GM19239 (cell line): Measurements from ENCODE around the gene MYH3.

Experiments
- DNase-seq: peaks from one replicate; pipeline ENCODE4 v3.0.0; 2011; ENCODE audit warnings: low spot score; ENCODE audit not compliant: insufficient read length
- FAIRE-seq: peaks from 2 replicates; lab custom pipeline; 2011; peaks lifted over from hg19 to GRCh38; lab: Jason Lieb, UNC

MYH3 gene

DNA sequence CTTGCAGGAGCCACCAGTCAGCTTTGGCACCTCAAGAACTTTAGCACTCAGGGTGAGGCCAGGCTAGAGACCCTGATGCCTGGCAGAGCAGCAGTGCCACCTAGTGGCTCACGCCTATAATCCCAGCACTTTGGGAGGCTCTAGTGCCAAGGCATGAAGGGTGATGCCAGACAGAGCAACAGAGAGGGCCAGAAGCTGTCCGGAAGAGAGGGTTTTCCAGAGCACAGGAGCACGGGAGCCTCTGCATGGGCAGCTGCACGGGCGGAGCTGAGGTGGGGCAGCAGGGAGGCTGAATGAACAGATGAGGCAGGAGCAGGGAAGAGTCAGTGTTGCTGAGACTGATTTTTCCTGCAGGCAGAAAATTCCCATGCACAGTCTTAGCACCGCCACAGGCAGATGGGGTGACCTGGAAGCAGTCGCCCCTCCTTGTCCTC is 38.9 kb downstream of the MYH3 start:
- DNase-seq, result peak; percentile 61
- peak; percentile 78 for FAIRE-seq

DNA sequence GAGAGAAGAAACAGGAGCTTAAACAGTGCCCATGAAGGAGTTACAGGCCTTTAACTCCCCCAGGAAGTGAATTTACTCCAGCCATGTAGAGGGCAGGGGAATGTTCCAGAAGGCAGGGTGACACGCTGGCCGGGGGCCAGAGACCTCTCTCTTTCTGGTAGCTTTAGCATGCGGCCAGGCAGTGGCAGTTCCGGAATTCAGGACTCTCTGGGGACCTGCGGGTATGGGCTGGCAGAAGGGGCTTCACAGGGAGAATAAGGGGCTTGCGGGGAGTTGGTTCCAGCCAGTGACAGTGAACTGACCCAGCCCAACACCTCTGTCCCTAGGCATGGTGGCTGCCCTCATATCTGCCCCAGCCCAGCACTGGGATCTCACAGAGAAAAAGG is 40.0 kb downstream of the MYH3 start:
- no peak for DNase-seq
- FAIRE-seq, result no peak

DNA sequence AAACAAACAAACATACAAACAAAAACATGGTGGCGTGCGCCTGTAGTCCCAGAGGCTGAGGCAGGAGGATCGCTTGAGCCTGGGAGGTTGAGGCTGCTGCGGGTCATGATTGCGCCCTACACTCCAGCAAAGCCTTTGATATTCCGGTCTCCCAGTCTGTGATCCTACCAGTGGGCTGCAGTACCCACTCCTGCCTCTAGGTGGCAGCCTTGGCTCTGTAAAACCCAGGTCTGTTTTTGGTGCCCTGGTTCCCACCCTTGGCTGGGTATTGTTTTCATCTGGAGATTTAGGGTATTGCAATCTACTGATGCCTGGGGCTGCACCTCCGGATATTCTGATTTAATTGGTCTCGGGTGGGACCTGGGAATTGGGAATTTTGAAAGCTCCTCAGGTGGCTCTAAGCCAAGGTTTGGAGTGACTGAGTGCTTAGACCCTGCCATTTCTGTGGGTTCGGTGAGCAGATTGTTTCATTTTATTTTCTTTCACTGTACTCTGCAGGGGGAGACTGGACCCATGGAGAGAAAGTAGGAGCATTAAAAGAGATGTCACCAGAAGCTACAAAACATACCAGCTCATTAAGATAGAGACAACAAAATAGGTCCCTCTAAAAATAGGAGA is 40.5 kb downstream of the MYH3 start:
- peak; percentile 61 for DNase-seq
- peak; percentile 71 for FAIRE-seq

DNA sequence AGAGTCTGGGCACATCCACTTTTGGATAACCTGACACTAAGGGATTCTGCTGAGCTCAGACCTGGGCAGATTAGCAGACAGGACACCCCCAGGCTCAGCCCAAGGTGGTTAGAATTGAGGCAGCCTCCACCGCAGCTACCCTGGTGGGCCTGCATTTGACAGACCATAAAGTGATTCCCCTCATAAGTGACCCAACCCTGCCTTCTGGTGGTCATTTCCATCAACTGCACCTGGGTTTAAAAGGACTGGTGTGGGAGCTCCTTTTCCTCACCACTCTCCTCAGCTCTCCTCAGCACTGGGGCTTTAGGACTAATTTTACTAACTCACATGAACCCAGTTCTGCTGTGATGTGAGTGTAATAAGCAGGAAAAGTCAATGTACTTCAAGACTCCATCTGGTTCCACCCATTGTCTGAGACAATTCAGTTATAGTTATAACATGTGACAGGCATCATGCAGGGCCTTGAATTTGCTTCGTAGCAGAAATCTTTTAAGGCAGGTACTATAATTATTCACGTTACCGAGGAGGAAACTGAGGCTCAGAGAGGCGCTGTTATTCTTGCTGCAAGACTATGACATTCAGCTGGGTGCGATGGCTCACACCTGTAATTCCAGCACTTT is 42.5 kb downstream of the MYH3 start:
- peak; percentile 33 for DNase-seq

DNA sequence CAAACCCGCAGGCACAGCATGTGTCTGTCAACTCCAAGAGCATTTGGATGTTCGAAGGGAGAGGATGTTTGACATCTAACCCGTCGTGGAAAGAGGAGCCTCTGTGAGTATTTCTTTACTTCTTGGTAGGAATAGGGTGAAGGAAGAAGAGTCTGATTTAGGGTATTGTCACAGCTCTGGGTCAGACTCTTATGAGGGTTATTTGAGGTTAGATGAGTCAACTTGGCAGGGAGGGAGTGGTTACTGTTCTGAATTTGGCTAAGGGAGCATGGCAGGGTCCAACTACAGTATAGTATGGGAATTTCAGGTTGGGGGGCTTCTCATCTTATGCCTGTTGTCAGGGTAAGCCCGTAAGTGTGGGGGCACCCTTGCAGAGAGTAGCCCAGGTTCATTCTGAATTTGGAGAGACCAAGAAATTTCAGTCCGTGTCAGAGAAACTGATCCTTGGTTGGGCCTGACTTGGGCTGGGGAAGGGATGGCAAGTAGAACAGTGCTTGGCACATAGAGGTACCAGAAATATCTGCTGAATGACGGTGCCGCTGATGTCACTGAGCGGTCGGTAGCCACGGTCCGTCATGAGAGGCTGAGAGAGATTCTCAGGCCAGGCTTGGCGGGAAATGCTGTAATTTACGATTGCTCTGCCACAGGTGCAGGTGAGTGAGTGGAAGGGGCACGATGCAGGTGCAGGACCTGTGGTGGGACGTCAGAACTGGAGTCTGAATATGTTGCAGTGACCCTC is 43.2 kb downstream of the MYH3 start:
- DNase-seq (no peak), FAIRE-seq (no peak)

More for the DNA sequence above, 42.5 kb downstream of the MYH3 start:
- FAIRE-seq, result peak; percentile 80

DNA sequence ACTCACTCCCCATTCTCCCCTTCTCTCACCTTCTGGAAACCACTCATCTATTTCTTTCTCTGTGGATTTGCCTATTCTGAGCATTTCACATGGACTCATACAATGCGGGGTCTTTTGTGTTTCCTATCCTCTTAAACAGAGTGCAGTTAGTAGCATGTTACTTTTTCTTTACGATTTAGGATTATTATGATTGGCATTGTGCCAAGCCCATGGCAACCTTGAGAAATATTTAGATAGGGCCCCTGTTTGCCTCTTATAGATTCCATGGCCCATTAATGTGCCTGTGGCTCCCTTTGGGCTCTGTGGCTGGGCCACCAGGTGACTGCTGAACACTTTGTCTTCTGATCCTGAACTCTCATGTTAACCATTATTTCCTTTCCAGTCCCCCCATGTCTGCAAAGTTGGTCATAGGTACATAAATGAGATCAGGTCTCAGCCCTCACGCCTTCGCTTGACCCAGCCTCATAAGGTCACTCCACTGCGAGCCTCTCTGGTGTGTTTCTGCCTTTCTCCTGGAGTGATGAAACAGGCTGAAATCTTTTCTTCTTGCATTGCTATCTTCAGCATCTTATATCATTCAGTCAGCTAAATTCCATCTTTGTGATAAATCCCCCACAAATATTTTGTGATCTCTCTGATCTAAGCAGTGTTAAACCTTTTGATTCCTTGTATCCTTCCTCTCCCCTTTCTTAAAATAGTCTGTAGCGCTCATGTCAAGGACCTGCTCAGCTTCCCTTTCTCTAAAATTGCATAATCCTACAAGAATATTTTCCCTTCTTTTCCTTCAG is 44.0 kb downstream of the MYH3 start:
- no peak for FAIRE-seq
- DNase-seq, result no peak

DNA sequence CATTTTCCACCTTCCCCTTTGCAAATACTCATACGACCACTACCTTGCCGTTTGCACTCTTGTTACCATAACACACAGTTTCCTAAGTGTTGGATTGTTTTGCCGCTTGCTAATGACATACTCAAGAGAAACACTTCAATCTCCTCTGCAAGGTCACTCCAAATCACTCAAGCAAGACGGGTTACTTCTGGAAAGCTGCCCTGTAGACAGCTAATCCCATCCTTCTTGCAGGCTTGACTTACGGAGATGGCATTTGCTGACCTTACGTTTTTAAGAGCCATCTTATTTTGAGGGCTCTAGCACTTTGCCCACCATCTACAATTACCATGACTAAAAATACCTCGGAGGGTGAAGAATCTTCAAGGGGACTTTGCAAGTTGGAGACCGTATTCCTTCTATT is 46.2 kb downstream of the MYH3 start:
- no peak for FAIRE-seq
- no peak for DNase-seq

DNA sequence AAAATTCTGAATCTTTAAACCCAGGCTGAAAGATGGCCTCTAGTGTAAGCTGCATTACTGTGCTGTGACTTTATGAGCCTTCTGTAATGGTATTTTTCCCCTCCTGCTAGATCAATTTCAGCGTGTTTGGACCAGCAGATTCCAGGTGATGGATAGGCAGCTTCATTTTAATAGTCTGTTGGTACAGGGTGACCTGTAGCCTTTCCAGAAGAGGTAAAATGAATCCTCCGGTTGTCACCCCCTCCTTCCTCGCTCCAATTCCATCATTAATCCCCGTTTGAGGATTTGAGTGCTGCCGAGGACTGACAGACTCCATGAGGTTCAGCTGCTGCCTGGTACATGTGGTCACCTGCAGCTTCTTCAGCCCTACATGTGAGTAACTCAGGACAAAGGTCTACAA is 48.9 kb downstream of the MYH3 start:
- DNase-seq (no peak), FAIRE-seq (no peak)

DNA sequence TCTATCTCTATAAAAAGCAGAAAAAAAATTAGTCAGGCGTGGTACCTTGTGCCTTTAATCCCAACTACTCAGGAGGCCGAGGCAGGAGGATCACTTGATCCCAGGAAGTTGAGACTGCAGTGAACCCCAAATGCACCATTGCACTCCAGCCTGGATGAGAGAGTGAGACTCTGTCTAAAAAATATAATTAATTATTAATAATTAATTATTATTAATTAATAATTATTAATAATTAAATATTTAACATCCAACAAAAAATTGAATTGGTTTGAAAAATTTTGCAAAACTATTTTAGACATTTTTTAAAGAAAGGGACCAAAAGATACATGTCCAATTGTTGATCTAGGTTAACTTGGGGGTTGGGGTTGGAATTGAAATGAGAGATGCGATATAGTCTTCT is 51.0 kb downstream of the MYH3 start:
- DNase-seq (no peak), FAIRE-seq (no peak)

DNA sequence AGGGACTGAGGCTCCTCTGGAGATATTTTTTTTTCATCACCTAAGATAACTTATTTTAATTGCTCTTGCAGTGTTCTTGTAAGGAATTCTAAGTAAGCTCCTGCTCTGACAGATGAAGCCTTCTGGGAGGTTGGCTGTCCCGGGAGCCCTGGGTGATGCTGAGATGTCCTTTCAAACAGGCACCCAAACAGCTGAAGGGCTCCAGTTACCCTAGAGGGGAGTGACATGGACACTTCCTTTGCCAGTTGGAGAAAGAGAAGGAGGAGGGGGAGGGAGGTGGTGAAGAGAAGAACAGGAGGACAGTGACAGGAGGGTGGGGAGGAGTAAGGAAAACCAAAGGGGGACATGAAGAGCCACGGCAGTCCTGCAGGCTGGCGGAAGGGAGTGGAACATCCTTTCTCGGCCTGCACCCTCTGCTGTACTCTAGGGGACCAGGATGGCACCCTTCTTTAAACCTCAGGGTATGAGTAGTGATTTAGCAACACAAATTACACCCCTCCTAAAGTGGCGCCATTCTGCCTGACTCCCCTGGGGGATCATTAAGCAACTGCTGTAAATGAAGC is 51.8 kb downstream of the MYH3 start:
- DNase-seq, result no peak

DNA sequence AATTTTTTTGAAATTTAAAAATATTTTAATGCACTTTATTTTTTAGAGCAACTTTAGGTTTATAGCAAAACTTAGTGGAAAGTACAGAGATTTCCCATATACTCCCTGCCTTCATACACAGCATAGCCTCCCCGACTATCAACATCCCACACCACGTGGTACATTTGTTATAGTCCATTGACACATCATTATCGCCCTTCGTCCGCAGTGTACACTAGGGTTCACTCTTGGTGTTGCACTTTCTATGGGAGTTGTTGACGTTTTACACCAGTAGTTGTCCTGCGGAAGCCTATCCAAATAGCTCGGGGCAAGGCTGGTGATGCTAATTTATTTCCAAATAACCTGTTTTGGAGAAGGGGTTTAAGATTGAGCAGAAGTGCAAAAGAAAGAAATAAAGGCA is 52.6 kb downstream of the MYH3 start:
- FAIRE-seq (no peak), DNase-seq (no peak)

More for the DNA sequence above, 51.8 kb downstream of the MYH3 start:
- FAIRE-seq, result no peak

DNA sequence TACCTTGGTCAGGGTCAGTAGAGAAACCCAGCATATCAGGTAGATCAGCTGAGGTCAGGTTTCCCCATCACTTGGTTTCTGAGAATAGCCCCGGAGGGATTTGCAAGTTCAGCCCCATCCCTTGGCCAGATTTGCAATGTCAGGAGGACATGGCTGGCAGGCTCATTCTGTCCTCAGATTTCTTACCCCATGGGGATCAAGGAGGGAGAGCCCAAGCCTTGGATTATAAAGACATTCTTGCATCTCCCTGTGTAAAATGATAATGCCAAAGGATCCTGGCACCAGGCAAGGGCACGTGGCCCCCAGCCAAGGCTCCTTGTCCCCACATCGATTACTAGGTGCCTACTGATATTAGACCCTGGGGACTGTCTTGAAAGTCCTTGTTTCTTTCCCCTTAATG is 53.2 kb downstream of the MYH3 start:
- FAIRE-seq, result no peak
- no peak for DNase-seq

DNA sequence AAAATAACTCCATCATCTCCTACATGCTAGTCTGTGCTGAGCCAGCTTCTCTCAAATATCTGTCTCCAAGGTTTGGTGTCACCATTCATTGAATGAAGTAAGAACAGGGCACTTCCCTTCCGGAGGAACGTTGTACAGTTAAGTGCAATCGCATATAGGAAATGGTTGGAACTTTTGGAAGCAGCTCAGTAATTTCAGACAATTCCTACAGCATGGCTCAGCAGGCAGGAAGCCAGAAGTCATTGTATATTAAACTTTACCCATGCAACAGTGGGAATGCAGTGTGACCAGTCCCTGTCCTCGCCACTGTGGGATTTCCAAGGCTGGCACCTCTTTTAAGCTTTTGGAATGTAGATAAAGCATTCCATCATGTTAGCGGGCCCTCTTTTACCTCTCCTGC is 56.5 kb downstream of the MYH3 start:
- FAIRE-seq, result no peak
- no peak for DNase-seq

DNA sequence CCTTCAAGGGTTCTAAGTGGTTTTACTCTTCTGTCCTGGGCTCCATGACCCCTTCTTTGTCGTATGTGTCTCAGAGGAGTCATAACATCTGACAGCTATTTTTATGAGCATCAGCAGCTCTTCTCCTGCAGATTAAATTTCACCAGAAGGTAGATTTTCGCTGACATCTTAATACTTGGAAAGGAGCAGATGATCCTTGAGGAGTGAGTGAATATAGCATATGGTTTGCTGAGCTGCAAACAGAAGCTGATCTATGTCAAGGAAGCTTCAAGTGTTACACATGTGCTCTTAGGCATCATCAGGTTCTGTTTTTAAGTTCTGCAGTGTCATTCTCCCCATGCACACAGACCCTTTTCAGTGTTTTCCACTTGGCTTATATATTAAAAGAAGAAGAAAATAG is 58.5 kb downstream of the MYH3 start:
- FAIRE-seq (no peak), DNase-seq (no peak)

DNA sequence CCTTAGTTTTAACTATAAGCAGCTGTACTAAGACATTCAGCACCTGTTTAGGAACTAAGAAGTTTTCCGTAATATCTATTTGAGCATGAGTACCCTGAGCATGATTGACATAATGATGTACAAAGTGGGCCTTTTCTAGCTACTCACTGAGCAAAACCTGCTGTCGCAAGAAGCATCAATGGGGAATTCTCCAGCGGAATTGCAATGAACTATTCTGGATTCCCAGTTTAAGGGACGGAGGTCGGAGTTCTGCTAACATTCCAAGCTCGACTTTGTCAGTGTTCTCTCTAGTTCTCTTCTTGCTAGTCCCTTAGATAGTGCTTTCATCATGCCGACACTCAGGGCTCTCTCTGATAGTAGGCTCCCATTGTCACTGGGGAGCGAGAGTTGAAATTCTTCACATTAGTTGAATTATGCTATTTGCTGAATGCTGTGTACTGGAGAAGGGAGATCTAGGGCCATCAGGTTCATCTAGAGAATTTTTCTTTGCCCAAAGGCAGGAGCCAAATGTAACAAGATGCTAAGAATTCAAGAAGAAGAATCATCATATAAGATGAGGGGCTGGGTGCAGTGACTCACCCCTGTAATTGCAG is 67.5 kb downstream of the MYH3 start:
- no peak for FAIRE-seq

DNA sequence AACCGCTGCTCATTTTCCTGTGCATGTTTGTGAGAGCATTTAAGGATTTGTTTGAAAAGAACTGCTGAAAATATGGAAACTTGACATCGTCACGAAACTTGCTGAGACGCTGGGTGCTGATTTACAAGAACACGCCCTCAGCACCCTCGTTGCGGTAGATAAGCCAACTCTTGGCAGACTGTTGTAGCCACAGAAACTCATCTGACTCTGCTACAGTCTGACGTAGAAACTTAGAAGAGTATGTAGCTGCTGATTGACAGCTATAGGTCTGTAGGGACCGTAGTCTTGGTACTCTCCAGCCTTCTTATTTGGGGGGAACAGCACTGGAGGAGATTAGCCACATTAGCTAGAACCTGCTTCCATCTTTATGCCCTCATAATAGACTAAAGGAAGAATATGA is 71.6 kb downstream of the MYH3 start:
- no peak for DNase-seq
- no peak for FAIRE-seq

More for the DNA sequence above, 67.5 kb downstream of the MYH3 start:
- no peak for DNase-seq

DNA sequence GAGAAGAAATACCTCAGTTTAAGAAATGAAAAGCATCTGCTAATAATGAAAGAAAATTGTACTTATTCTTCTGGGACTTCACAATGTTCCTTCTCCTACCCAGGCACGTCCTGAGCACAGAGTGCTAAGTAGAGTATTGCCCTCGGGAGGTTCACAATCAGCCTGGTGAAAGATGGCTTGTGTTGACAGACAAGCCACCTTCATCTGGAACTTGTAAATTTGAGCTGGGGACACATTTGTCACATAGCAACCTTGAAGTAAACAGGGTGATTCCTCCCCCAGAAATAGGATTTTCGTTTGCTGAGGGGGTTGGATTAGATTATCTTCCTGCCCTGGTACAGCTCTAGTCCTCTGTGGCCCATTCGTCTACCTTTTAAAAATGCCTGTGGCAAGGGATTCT is 73.3 kb downstream of the MYH3 start:
- no peak for FAIRE-seq

DNA sequence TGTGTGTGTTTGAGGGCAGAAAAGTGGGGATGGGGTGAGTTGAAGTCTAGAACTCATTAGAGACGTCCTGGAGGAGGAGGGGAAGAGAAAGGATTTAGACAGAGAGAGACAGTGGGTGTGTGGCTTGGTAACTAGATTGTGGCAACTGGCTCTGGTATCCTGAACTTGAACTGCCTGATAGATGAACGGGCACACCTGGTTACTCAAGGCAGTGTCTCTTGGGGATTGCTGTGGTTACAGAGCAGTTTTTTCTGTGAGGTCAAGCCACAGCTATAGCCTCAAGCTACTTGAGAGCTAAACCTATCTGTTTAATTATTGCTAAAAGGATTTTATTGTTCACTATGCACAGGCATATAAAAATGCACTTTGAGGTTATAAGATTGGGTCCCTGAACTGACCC is 77.8 kb downstream of the MYH3 start:
- FAIRE-seq (no peak), DNase-seq (peak; percentile 16)

More for the DNA sequence above, 73.3 kb downstream of the MYH3 start:
- no peak for DNase-seq
